HG03045 (cell line): Measurements from ENCODE around the gene ARL5C.

Experiments
- ATAC-seq: cut with Tn5 transposase; IDR thresholded peaks from one replicate; pipeline ENCODE4 v1.9.1; 2021; ENCODE audit warnings: mild to moderate bottlenecking, moderate library complexity; ENCODE audit not compliant: unreplicated experiment

Gene ARL5C

DNA sequence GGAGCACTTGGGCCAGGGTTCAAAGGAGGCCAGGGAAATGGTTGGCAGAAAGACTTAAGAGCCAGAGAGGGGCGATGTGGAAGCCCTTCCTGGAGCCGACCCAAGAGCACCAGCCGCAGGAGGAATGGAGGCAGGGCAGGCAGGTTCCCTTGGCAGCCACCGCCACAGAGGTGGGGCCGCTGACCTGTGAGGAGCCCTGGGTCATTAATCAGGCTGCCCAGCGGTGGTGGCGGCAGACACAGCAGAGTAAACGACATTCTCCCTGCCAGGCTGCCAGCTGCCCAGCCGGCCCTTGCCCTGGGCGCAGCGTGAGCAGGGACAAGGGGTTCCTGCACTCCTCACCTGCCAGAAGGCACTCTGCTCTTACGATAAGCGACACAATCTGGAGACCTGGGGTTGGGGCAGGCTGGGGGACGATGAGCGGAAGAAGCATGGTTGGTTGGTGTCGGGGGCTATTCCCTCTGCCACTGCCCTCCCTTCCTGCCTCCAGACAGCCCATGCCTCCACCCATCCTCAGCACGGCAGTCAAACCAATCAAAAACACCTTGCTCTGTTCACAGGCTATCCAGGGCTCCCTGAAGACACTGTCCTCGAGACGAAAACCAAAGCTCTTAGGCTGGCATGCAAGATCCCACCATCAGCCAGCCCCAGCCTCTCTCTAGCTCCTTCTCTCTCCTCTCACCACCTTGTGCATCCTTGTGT lies 55.4 kb downstream of the ARL5C start:
- ATAC-seq = no peak

- no peak for ATAC-seq
Measured at GRCh38 chr17:39108461-39109375, 57.2 kb downstream of the ARL5C start.

GRCh38 chr17:39107973-39108372 lies 58.0 kb downstream of the ARL5C start:
- ATAC-seq = no peak

DNA sequence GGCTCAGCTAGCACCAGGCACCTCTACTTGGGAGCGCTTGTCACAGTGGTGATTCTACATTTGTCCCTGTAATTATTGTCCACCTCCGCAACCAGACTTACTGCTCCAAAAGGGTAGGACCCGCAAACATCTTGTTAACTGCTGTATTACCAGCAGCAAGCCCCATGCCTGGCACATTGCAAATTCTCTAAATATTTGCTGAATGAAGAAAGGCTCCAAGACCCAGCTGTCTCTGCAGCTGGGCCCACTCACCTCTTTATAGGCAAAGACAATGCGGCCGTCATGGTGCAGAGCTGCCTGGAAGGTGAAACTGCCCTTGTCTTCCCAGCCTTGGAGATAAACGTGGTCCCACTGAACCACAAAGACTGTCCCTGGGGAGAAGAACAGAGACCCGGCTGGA lies 58.8 kb downstream of the ARL5C start:
- ATAC-seq = no peak
